HEK293T (cell line): ENCODE results near the gene LAMA5.

Source experiments
- ARNT ChIP-seq: fragments of 450-650 bp; IDR thresholded peaks from 2 replicates; pipeline ENCODE4 v1.6.1; 2017; ENCODE audit warnings: mild to moderate bottlenecking
- CTBP1 ChIP-seq: fragments of 450-650 bp; IDR thresholded peaks from 2 replicates; pipeline ENCODE4 v1.6.1; 2016; ENCODE audit warnings: borderline replicate concordance
- FOXA1 ChIP-seq: fragments of 450-650 bp; IDR thresholded peaks from 2 replicates; pipeline ENCODE4 v1.6.1; 2016; ENCODE audit warnings: mild to moderate bottlenecking
- FOXM1 ChIP-seq: fragments of 450-650 bp; IDR thresholded peaks from 2 replicates; pipeline ENCODE4 v1.6.1; 2017; ENCODE audit warnings: mild to moderate bottlenecking, borderline replicate concordance
- HDGF ChIP-seq: fragments of 450-650 bp; IDR thresholded peaks from 2 replicates; pipeline ENCODE4 v1.6.1; 2017; ENCODE audit warnings: antibody characterized with exemption, borderline replicate concordance
- NFRKB ChIP-seq: fragments of 450-650 bp; IDR thresholded peaks from 2 replicates; pipeline ENCODE4 v1.6.1; 2016; ENCODE audit warnings: mild to moderate bottlenecking, moderate library complexity
- SP1 ChIP-seq: fragments of 450-650 bp; IDR thresholded peaks from 2 replicates; pipeline ENCODE4 v1.6.1; 2017
- SUZ12 ChIP-seq: fragments of 450-650 bp; IDR thresholded peaks from 2 replicates; pipeline ENCODE4 v1.6.1; 2016; ENCODE audit warnings: mild to moderate bottlenecking
- TARDBP ChIP-seq: fragments of 450-650 bp; IDR thresholded peaks from 2 replicates; pipeline ENCODE4 v1.6.1; 2016
- ZNF384 ChIP-seq: fragments of 450-650 bp; IDR thresholded peaks from 2 replicates; pipeline ENCODE4 v1.6.1; 2016
- TF ChIP-seq, protein P1 (sequence below): fragments of 450-650 bp; IDR thresholded peaks from 2 replicates; pipeline ENCODE4 v1.6.1; 2016

DNA sequence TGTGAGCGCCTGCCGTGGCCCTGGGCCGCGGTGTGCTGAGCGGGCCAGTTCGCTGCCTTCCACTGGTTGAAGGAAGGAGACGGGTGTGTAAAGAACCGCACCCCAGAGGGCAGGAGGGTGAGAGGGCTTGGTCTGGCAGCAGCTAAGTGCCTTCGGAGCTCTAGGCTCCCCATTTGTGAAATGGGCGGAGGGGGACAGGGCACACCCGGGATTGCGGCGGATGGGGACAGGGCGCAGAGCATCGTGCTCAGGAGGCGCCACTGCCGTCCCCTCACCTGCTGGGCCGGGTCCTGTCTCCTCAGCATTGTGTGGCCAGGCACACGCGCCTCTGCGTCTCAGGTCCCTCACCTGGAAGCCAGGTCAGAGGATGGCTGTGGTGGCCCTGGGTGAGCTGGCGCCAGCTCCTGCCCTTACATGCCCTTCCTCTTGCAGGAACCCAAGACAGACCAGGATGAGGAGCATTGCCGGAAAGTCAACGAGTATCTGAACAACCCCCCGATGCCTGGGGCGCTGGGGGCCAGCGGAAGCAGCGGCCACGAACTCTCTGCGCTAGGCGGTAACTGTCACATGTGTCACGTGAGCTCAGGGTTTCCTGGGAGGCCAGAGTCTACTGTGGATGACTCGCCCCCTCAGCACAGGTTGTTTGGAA lies 61.2 kb downstream of the LAMA5 start:
- TF ChIP-seq FOXM1 (no peak), CTBP1 (no peak), SUZ12 (no peak), SP1 (no peak), TARDBP (no peak), HDGF (no peak), ARNT (no peak), ZNF384 (no peak), NFRKB (no peak), FOXA1 (no peak)
- TF ChIP-seq, protein P1, sequence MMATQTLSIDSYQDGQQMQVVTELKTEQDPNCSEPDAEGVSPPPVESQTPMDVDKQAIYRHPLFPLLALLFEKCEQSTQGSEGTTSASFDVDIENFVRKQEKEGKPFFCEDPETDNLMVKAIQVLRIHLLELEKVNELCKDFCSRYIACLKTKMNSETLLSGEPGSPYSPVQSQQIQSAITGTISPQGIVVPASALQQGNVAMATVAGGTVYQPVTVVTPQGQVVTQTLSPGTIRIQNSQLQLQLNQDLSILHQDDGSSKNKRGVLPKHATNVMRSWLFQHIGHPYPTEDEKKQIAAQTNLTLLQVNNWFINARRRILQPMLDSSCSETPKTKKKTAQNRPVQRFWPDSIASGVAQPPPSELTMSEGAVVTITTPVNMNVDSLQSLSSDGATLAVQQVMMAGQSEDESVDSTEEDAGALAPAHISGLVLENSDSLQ = no peak
